Measurements from ENCODE around the gene C9orf85.

The C9orf85 gene

GRCh38 chr9:72012646-72013045, 101.2 kb downstream of the C9orf85 start:
- no peak for FAIRE-seq

GRCh38 chr9:72013292-72013760, 101.9 kb downstream of the C9orf85 start:
- no peak for FAIRE-seq

- no peak for FAIRE-seq
Observed at GRCh38 chr9:72022841-72023240, 111.4 kb downstream of the C9orf85 start.
